HCT116 (cell line): ENCODE data around the gene NLRP1. TPM values are rescaled to one million over a fixed set of nuclear protein-coding genes. Genes with fewer than 3 reads are reported as not detected.

Experiments
- ATAC-seq: fragments of 200-7000 bp; cut with Tn5 transposase; 2 replicates; pipeline ENCODE4 v1.9.1; 2020; ENCODE audit warnings: mild to moderate bottlenecking, moderate library complexity
- BruUV-seq: library from RNA; stranded (reverse); fragments of 400-500 nt; replicated peaks from 2 replicates; lab custom pipeline; 2021; lab: Mats Ljungman, UMichigan
- CTCF ChIA-PET: fragments of 300-600 bp; sonication (Branson Sonifier 250); formaldehyde crosslinking; loops from one replicate; lab custom pipeline; 2021; ENCODE audit warnings: antibody characterized with exemption; lab: Charles Lee
- POLR2A ChIA-PET: fragments of 300-600, 350-600 bp; sonication (Branson Sonifier 250); formaldehyde crosslinking; loops from one replicate; lab custom pipeline; 2021; ENCODE audit warnings: antibody characterized with exemption; lab: Charles Lee
- RAD21 ChIA-PET, 2 experiments: fragments of 300-600 bp; sonication (Branson Sonifier 250); formaldehyde crosslinking; loops; one replicate each; lab custom pipeline; 2023; ENCODE audit warnings: low total read pairs in 2 of 2; ENCODE audit not compliant: uncharacterized antibody in 2 of 2, unreplicated experiment in 2 of 2, low non-redundant PET in 1 of 2; lab: Charles Lee
- DNase-seq: peaks from one replicate; pipeline ENCODE4 v3.0.0-alpha.2; 2010; ENCODE audit warnings: low read depth, low spot score
- H2AFZ ChIP-seq: fragments of 200-600 bp; shearing (Covaris generic), sonication (generic); 2 replicates; pipeline ENCODE4 v1.6.1; 2017; ENCODE audit warnings: low read depth, mixed run types, mixed read lengths, antibody characterized with exemption, low read length; ENCODE audit not compliant: poor library complexity, severe bottlenecking
- H3K27ac ChIP-seq: 2 replicates; pipeline ENCODE4 v1.5.1; 2012; ENCODE audit warnings: low read depth, low read length
- H3K27me3 ChIP-seq: fragments of 200-600 bp; sonication (generic); 2 replicates; pipeline ENCODE4 v1.6.1; 2016; ENCODE audit warnings: mixed run types, low read length, mixed read lengths; ENCODE audit not compliant: insufficient read depth
- H3K36me3 ChIP-seq, 2 experiments: fragments of 200-500 bp in 1 of 2; fragments of 200-600 bp in 1 of 2; sonication (Bioruptor generic) in 1 of 2; sonication (generic) in 1 of 2; 2 replicates each; pipeline versions ENCODE4 v1.5.1 to v1.6.1; 2014 to 2016; ENCODE audit warnings: low read length in 2 of 2, inconsistent platforms in 1 of 2, mixed read lengths in 1 of 2, mixed run types in 1 of 2; ENCODE audit not compliant: insufficient read depth in 2 of 2, control insufficient read depth in 1 of 2
- H3K4me1 ChIP-seq, 2 experiments: fragments of 200-600 bp in 1 of 2; sonication (generic) in 1 of 2; 2 replicates each; pipeline versions ENCODE4 v1.5.1 to v1.6.1; 2012 to 2017; ENCODE audit warnings: low read length in 2 of 2, inconsistent platforms in 1 of 2, mild to moderate bottlenecking in 1 of 2, mixed read lengths in 1 of 2, mixed run types in 1 of 2, moderate library complexity in 1 of 2; ENCODE audit not compliant: insufficient read depth in 2 of 2, control insufficient read depth in 1 of 2
- H3K4me2 ChIP-seq: fragments of 200-600 bp; sonication (generic); 2 replicates; pipeline ENCODE4 v1.6.1; 2017; ENCODE audit warnings: mixed run types, low read length, mixed read lengths
- H3K4me3 ChIP-seq, 2 experiments: fragments of 200-600 bp in 1 of 2; sonication (generic) in 1 of 2; replicated peaks in 1 of 2; 2 replicates each; pipeline ENCODE4 v1.5.1; 2011 to 2016; ENCODE audit warnings: low read length in 2 of 2, control low read depth in 1 of 2, low read depth in 1 of 2, mild to moderate bottlenecking in 1 of 2, mixed read lengths in 1 of 2, mixed run types in 1 of 2
- H3K79me2 ChIP-seq: fragments of 200-600 bp; sonication (generic); 2 replicates; pipeline ENCODE4 v1.6.1; 2017; ENCODE audit warnings: mild to moderate bottlenecking, mixed run types, low read length, moderate library complexity, mixed read lengths; ENCODE audit not compliant: insufficient read depth
- H3K9ac ChIP-seq: fragments of 200-600 bp; sonication (generic); 2 replicates; pipeline ENCODE4 v1.6.1; 2016; ENCODE audit warnings: low read length, mixed read lengths
- H3K9me2 ChIP-seq: fragments of 200-600 bp; sonication (generic), shearing (Covaris generic); 2 replicates; pipeline ENCODE4 v1.6.1; 2017; ENCODE audit warnings: mixed run types, mild to moderate bottlenecking, moderate library complexity; ENCODE audit not compliant: insufficient read depth
- H3K9me3 ChIP-seq, 2 experiments: fragments of 200-500 bp in 1 of 2; fragments of 200-600 bp in 1 of 2; sonication (Bioruptor generic) in 1 of 2; sonication (generic) in 1 of 2; 2 replicates each; pipeline ENCODE4 v1.6.1; 2014 to 2017; ENCODE audit warnings: low read length in 2 of 2, mixed read lengths in 2 of 2, inconsistent platforms in 1 of 2, low read depth in 1 of 2, mild to moderate bottlenecking in 1 of 2, mixed run types in 1 of 2, moderate library complexity in 1 of 2; ENCODE audit not compliant: control insufficient read depth in 1 of 2, insufficient read depth in 1 of 2
- H4K20me1 ChIP-seq: fragments of 200-600 bp; sonication (generic), shearing (Covaris generic); 2 replicates; pipeline ENCODE4 v1.6.1; 2017; ENCODE audit warnings: mixed run types, mild to moderate bottlenecking, moderate library complexity; ENCODE audit not compliant: insufficient read depth
- CBX3 ChIP-seq: IDR thresholded peaks from 2 replicates; pipeline ENCODE4 v1.6.1; 2012; ENCODE audit warnings: low read depth
- CEBPB ChIP-seq: IDR thresholded peaks from 2 replicates; pipeline ENCODE4 v1.6.1; 2012; ENCODE audit warnings: low read depth
- EGR1 ChIP-seq: IDR thresholded peaks from 2 replicates; pipeline ENCODE4 v1.6.1; 2012; ENCODE audit warnings: low read depth
- ELF1 ChIP-seq: IDR thresholded peaks from 2 replicates; pipeline ENCODE4 v1.6.1; 2012; ENCODE audit warnings: low read depth, borderline replicate concordance
- EZH2phosphoT487 ChIP-seq: fragments of 200-600 bp; IDR thresholded peaks from 2 replicates; pipeline ENCODE4 v1.6.1; 2018; ENCODE audit warnings: antibody characterized with exemption, borderline replicate concordance
- FOSL1 ChIP-seq: IDR thresholded peaks from 2 replicates; pipeline ENCODE4 v1.6.1; 2012; ENCODE audit warnings: low read depth
- JUND ChIP-seq: IDR thresholded peaks from 2 replicates; pipeline ENCODE4 v1.6.1; 2012
- POLR2A ChIP-seq: IDR thresholded peaks from 2 replicates; pipeline ENCODE4 v1.7.0; 2011; ENCODE audit warnings: borderline replicate concordance; ENCODE audit not compliant: insufficient read depth, insufficient read length; ENCODE audit errors: extremely low read depth
- POLR2AphosphoS5 ChIP-seq: IDR thresholded peaks from 2 replicates; pipeline ENCODE4 v1.6.1; 2011; ENCODE audit warnings: mild to moderate bottlenecking, low read depth, low read length, moderate library complexity
- RAD21 ChIP-seq: IDR thresholded peaks from 2 replicates; pipeline ENCODE4 v1.6.1; 2012; ENCODE audit warnings: low read depth, mild to moderate bottlenecking
- SIN3A ChIP-seq: IDR thresholded peaks from 2 replicates; pipeline ENCODE4 v1.6.1; 2012; ENCODE audit warnings: low read depth
- SP1 ChIP-seq: IDR thresholded peaks from 2 replicates; pipeline ENCODE4 v1.6.1; 2012; ENCODE audit warnings: low read depth
- SRF ChIP-seq: IDR thresholded peaks from 2 replicates; pipeline ENCODE4 v1.6.1; 2012; ENCODE audit warnings: low read depth
- TCF7L2 ChIP-seq: IDR thresholded peaks from 2 replicates; pipeline ENCODE4 v1.7.0; 2011; ENCODE audit warnings: borderline replicate concordance, inconsistent platforms; ENCODE audit not compliant: insufficient read depth, insufficient read length; ENCODE audit errors: extremely low read depth
- YY1 ChIP-seq: IDR thresholded peaks from 2 replicates; pipeline ENCODE4 v1.6.1; 2011; ENCODE audit warnings: low read length, low read depth, moderate library complexity, mild to moderate bottlenecking; ENCODE audit not compliant: insufficient replicate concordance; ENCODE audit errors: extremely low read depth
- ZFX ChIP-seq: fragments of 450-650 bp; IDR thresholded peaks from 2 replicates; pipeline ENCODE4 v1.6.1; 2017
- intact Hi-C: fragments of 100-400 bp; cut with micrococcal nuclease; formaldehyde crosslinking; loops from 2 replicates; pipeline ENCODE4 v1.10.0; 2022
- total RNA-seq: library from RNA; stranded (reverse); gene quantifications from one replicate; pipeline ENCODE4 v1.2.1, GENCODE V29; 2021; ENCODE audit not compliant: unreplicated experiment
- TF ChIP-seq, protein P1 (sequence below), 3 experiments: fragments of 200-600 bp in 1 of 3; sonication (generic) in 1 of 3; IDR thresholded peaks in 2 of 3; conservative IDR thresholded peaks in 1 of 3; 2 replicates each; pipeline ENCODE4 v1.5.1; 2012 to 2017; ENCODE audit warnings: low read depth in 2 of 3, low read length in 2 of 3, antibody characterized with exemption in 1 of 3, borderline replicate concordance in 1 of 3, control low read depth in 1 of 3, mild to moderate bottlenecking in 1 of 3, mixed read lengths in 1 of 3, mixed run types in 1 of 3, moderate library complexity in 1 of 3; ENCODE audit not compliant: insufficient read depth in 1 of 3
- TF ChIP-seq, protein P2 (sequence below): IDR thresholded peaks from 2 replicates; pipeline ENCODE4 v1.6.1; 2011; ENCODE audit warnings: mild to moderate bottlenecking, low read length, moderate library complexity; ENCODE audit not compliant: insufficient replicate concordance; ENCODE audit errors: extremely low read depth
- TF ChIP-seq, protein P3 (sequence below): IDR thresholded peaks from 2 replicates; pipeline ENCODE4 v1.6.1; 2012

Gene NLRP1
- total RNA-seq, 1 experiment from 2014 or later: 7.2 TPM

DNA sequence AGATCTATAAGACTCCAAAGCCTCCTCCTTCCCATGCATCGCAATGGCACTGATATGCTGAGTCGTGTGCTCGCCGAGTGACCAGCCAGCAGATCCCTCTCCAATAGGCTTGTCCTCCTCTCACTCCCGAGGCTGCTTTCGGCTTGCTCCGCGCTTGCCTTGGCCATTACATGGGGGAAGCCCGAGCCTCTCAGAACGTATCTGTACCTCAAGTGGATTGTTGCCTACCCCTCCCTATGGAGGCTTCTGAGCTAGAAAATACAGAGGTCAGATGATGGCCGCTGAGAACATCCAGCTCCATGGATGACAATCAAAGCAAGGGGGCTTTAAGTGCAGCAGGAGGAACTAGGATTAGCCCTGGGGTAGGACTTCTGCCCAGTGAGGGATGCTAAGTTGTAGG is 7.7 kb upstream of the NLRP1 start:
- CTCF ChIA-PET: interaction anchor here (0.6 to 2.0 kb wide), 11 partner anchors 10 to 844 kb away, joined by 3 to 11 read pairs (median 4); no protein-coding TSS in a partner anchor

DNA sequence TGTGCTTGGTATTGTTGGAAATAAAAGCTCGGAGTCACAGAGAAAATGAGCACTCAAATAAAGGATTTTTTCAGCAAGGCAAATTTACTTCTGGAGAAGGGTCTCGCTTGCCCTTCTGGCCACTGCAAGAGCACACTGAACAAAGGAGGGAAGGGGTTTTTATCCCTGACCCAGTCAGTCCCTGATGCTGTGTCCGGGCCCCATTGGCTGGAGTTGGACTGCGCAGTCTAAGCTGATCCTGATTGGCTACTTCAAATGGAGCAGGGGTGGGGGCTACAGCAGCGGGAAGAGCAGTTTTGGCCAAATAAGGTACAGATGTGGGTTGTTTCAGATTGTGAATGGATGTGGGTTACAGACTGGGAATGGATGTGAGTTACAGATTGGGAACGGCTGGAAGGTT is 4.3 kb upstream of the NLRP1 start:
- H3K9me3 ChIP-seq: no peaks in the 10 kb centered on the region
- no peak overlapping the region for H3K4me2 ChIP-seq
- no TSS peak for BruUV-seq
- ChIA-PET CTCF (interaction anchor here (1.4 to 1.5 kb wide), 2 partner anchors 118 to 698 kb away, joined by 5 to 6 read pairs; no protein-coding TSS in a partner anchor), POLR2A (no interaction called here), RAD21 (no interaction called here)
- H3K4me3 ChIP-seq: no peak overlapping the region
- no peaks in the 10 kb centered on the region for H3K79me2 ChIP-seq
- no peak overlapping the region for H3K27ac ChIP-seq
- ATAC-seq (no peak), DNase-seq (no peak)
- no peaks in the 10 kb centered on the region for H3K9me2 ChIP-seq
- H3K27me3 ChIP-seq: no peaks in the 10 kb centered on the region; the same call in 1 of the 2 replicates
- H3K36me3 ChIP-seq: no peaks in the 10 kb centered on the region
- intact Hi-C loops: loop anchor here (5.0 to 10.0 kb wide), 2 partner anchors 849 to 1056 kb away; partner anchors contain the start of genes AIPL1, KIAA0753 and TXNDC17
- no peak overlapping the region for H2AFZ ChIP-seq
- H3K4me1 ChIP-seq: peaks cover 10 to 26% of the 10 kb centered on the region in 2 experiments
- no peaks in the 10 kb centered on the region for H4K20me1 ChIP-seq
- H3K9ac ChIP-seq: no peak overlapping the region
- TF ChIP-seq POLR2AphosphoS5 (no peak), SRF (no peak), ZFX (no peak), RAD21 (no peak), CEBPB (no peak), FOSL1 (no peak), ELF1 (no peak), EGR1 (no peak), POLR2A (no peak)
- TF ChIP-seq, protein P1, sequence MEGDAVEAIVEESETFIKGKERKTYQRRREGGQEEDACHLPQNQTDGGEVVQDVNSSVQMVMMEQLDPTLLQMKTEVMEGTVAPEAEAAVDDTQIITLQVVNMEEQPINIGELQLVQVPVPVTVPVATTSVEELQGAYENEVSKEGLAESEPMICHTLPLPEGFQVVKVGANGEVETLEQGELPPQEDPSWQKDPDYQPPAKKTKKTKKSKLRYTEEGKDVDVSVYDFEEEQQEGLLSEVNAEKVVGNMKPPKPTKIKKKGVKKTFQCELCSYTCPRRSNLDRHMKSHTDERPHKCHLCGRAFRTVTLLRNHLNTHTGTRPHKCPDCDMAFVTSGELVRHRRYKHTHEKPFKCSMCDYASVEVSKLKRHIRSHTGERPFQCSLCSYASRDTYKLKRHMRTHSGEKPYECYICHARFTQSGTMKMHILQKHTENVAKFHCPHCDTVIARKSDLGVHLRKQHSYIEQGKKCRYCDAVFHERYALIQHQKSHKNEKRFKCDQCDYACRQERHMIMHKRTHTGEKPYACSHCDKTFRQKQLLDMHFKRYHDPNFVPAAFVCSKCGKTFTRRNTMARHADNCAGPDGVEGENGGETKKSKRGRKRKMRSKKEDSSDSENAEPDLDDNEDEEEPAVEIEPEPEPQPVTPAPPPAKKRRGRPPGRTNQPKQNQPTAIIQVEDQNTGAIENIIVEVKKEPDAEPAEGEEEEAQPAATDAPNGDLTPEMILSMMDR (IDR thresholded peaks at IDR 0.05 in 2 of 3, conservative IDR thresholded peaks at IDR 0.05 in 1 of 3; ENCODE audit: borderline replicate concordance in 1 of 3, insufficient read depth in 1 of 3, low read depth in 2 of 3, low read length in 2 of 3): no peak
- TF ChIP-seq, protein P2, sequence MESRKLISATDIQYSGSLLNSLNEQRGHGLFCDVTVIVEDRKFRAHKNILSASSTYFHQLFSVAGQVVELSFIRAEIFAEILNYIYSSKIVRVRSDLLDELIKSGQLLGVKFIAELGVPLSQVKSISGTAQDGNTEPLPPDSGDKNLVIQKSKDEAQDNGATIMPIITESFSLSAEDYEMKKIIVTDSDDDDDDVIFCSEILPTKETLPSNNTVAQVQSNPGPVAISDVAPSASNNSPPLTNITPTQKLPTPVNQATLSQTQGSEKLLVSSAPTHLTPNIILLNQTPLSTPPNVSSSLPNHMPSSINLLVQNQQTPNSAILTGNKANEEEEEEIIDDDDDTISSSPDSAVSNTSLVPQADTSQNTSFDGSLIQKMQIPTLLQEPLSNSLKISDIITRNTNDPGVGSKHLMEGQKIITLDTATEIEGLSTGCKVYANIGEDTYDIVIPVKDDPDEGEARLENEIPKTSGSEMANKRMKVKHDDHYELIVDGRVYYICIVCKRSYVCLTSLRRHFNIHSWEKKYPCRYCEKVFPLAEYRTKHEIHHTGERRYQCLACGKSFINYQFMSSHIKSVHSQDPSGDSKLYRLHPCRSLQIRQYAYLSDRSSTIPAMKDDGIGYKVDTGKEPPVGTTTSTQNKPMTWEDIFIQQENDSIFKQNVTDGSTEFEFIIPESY: no peak

More for the DNA sequence above, 7.7 kb upstream of the NLRP1 start:
- Histone ChIP-seq H3K79me2 (no peaks in the 10 kb centered on the region), H2AFZ (peak overlapping the region; percentile 82), H3K9ac (no peak overlapping the region), H3K9me3 (no peaks in the 10 kb centered on the region), H3K4me2 (no peak overlapping the region), H3K36me3 (no peaks in the 10 kb centered on the region), H3K4me1 (no peaks in the 10 kb centered on the region), H3K9me2 (no peaks in the 10 kb centered on the region), H3K4me3 (no peak overlapping the region), H3K27me3 (peaks cover 33% of the 10 kb centered on the region), H4K20me1 (no peaks in the 10 kb centered on the region), H3K27ac (no peak overlapping the region)
- DNase-seq (no peak), ATAC-seq (no peak)
- no TSS peak for BruUV-seq
- intact Hi-C loops: loop anchor here (1.0 to 10.0 kb wide), 3 partner anchors 473 to 830 kb away; no protein-coding TSS in a partner anchor
- ChIA-PET POLR2A (no interaction called here), RAD21 (interaction anchor here (0.7 kb wide), 2 partner anchors 114 to 826 kb away, joined by 3 to 4 read pairs; no protein-coding TSS in a partner anchor)
- no peak for TF ChIP-seq YY1
- no peak for TF ChIP-seq SIN3A
- TF ChIP-seq ELF1: no peak
- TF ChIP-seq, protein P3, sequence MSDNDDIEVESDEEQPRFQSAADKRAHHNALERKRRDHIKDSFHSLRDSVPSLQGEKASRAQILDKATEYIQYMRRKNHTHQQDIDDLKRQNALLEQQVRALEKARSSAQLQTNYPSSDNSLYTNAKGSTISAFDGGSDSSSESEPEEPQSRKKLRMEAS: no peak
- no peak for TF ChIP-seq RAD21
- TF ChIP-seq EGR1: no peak
- TF ChIP-seq CEBPB: no peak
- TF ChIP-seq JUND: no peak
- TF ChIP-seq SP1: no peak
- TF ChIP-seq SRF: no peak
- no peak for TF ChIP-seq EZH2phosphoT487
- TF ChIP-seq ZFX: no peak
- no peak for TF ChIP-seq CBX3
- no peak for TF ChIP-seq POLR2A
- TF ChIP-seq TCF7L2: no peak
- TF ChIP-seq POLR2AphosphoS5: no peak
